Right ventricle myocardium superior (tissue), 1 donor: Measurements from ENCODE around the gene FOXO1. TPM values are rescaled to one million over a fixed set of nuclear protein-coding genes. Genes with fewer than 3 reads are reported as not detected.

Experiments used
- ATAC-seq: fragments of 200-7000 bp; cut with Tn5 transposase; one replicate; pipeline ENCODE4 v1.9.1; 2020; ENCODE audit warnings: mild to moderate bottlenecking; ENCODE audit not compliant: poor library complexity
- DNase-seq: peaks from one replicate; pipeline ENCODE4 v3.0.0-alpha.2; 2020
- intact Hi-C: fragments of 100-400 bp; cut with DNase I; formaldehyde crosslinking; loops from one replicate; pipeline ENCODE4 v1.11.2; 2022
- total RNA-seq: library from RNA; stranded (reverse); fragmentation: NEBNext Ultra II Directional; extraction: Animal tissue kit (Norgen Biotek cat#: 25700); gene quantifications from one replicate; pipeline ENCODE4 v1.2.1, GENCODE V29; 2021
- donor health status: DM: no; HTN: yes; CAD: no; lungs with severe emphysema.

The FOXO1 gene
- total RNA-seq, 1 donor from 2014 or later: 14.4 TPM

GRCh38 chr13:40508767-40509342 lies 157.6 kb downstream of the FOXO1 start:
- no peak for ATAC-seq
- intact Hi-C loops: no loop called here
- no peak for DNase-seq

GRCh38 chr13:40508127-40508526 lies 158.3 kb downstream of the FOXO1 start:
- DNase-seq (no peak), ATAC-seq (peak; percentile 88)
- intact Hi-C loops: no loop called here

DNA sequence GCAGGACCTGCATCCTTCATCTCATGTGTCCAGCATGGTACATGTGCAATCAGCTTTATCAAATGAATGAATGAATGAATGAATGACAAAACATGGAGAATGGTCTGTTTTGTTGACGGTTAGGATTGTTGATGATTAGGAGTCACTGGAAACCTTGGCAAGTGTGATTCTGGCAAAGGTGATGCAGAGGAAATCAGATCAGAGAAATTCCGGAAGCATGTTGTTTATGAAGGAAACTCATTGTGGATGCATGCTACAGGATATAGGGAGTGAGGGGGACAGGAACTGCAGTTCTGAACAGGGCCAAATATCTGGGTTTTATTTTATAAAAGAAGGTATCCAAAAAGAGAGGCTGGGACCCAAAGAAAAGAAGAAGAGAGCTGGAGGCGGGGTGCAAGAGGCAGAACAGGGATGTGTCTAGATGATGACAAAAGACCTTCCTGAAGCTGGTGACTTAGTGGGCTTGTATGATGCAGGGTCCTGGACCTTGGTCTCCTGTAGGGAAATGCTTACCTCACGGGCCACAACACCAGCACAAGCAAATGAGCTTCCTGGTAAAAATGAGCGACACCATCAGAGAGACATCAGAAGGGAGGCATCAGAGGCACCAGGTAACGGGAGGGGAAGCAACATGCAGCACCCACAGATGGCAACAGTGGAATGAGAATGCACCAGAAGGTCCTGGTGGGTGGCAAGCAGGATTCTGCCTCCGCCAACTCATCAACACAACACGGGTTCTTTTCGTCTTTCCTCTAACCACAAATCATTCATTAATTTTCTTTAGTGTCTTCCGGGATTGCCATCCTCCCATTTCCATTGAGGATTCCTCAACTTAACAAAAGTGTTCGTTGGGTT lies 159.6 kb downstream of the FOXO1 start:
- intact Hi-C loops: no loop called here
- ATAC-seq: no peak
- DNase-seq: no peak

Other genes starting within 250 kb of the FOXO1 start
- gene MRPS31, start 104.5 kb upstream of the FOXO1 start, total RNA-seq: 30.4 TPM
- 5.2 TPM for gene SLC25A15, start 123.0 kb upstream of the FOXO1 start, total RNA-seq